GM19438 (cell line): Measurements from ENCODE around the gene MRPL14.

ENCODE experiments used
- ATAC-seq: cut with Tn5 transposase; IDR thresholded peaks from one replicate; pipeline ENCODE4 v1.9.1; 2021; ENCODE audit warnings: low read depth; ENCODE audit not compliant: unreplicated experiment

The MRPL14 gene

GRCh38 chr6:44067173-44068139 is 59.8 kb downstream of the MRPL14 start:
- no peak for ATAC-seq

DNA sequence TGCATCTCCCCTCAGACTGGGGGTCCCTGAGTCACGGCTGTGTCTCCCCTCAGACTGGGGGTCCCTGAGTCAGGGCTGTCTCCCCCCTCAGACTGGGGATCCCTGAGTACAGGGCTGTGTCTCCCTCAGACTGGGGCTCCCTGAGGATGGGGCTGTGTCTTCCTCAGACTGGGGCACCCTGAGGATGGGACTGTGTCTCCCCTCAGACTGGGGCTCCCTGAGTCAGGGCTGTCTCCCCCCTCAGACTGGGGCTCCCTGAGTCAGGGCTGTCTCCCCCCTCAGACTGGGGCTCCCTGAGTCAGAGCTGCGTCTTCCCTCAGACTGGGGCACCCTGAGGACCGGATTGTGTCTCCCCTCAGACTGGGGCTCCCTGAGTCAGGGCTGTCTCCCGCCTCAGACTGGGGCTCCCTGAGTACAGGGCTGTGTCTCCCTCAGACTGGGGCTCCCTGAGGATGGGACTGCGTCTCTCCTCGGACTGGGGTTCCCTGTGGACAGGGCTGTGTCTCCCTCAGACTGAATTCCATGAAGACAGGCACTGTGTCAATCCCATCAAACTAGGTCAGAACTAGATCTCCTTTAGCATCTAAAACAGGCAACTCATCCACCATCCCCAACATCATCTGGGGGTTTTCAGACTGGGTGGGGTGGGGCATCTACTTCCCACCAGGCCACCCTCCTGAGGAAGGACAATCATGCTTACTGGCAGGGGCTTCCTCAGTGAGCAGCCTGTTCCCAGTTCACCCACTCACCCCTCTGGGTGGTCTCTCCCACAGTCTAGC is 60.7 kb downstream of the MRPL14 start:
- ATAC-seq: no peak

DNA sequence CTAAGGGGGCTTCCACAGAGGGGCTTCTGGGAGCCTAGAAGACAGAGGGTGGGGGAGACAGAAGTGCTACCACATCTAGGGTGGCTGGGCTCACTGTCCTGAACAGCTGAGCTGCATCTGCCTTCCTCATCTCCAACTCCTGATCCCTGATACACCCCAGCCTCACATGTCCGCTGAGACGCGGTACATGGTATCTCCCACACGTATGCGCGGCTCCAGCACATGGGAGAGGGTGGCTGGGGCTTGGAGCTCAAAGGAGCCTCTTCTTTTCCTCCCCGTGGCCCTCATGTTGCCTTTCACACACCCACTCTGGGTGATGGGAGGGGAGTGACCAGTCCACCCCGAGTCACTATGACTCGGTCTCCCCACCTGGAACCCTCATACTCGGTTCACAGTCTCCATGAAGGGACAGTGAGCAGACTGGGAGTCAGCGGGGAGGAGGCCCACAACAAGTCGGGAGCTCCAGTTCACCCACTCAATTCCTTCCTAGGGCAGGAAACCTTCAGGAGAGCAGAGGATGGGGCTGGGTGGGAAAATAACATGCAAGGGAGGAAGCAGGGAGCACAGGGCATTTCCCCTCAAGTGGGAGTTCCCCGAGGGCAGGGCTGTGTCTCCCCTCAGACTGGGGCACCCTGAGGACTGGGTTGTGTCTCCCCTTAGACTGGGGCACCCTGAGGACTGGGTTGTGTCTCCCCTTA is 61.7 kb downstream of the MRPL14 start:
- no peak for ATAC-seq

GRCh38 chr6:44064948-44065272 is 62.3 kb downstream of the MRPL14 start:
- ATAC-seq: no peak

DNA sequence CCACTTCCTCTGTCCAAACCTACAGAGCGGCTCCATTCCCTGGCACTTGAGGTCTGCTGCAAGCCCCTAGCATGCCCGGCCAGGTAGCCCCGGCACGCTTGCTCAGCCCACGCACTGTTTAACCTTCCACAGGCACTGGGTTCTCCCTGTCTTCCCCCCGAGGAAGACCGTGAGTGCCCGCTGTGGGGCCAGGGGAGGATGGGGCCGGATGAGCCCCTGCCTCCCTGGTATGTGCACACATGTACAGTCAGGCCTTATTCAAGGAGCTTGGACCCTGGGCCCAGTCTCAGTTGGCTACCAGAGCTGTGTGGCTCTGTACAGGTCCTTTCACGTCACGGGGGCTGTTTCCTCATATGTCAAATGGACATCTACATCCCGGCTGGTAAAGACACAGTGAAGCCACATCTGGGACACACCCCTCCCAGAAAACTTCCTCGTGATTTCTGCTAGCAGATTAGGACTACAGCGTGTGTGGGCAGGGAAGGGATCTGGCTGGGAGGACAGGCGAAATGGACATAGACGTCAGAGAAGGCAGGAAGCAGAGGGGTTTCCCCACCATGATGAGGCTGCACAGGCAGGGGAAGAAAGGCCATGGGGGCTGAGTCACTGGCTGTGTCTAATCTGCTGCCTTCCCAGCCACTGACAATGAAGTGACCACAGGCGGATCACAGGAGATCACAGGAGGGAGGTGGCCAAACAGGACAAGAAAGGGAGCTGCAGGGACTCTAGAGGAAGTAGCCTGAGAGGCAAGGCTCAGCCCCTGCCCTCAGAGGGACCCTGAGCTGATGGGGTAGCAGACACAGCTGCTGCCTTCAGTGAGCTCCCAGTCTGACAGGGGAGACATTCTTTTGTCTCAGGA is 62.9 kb downstream of the MRPL14 start:
- ATAC-seq: no peak

DNA sequence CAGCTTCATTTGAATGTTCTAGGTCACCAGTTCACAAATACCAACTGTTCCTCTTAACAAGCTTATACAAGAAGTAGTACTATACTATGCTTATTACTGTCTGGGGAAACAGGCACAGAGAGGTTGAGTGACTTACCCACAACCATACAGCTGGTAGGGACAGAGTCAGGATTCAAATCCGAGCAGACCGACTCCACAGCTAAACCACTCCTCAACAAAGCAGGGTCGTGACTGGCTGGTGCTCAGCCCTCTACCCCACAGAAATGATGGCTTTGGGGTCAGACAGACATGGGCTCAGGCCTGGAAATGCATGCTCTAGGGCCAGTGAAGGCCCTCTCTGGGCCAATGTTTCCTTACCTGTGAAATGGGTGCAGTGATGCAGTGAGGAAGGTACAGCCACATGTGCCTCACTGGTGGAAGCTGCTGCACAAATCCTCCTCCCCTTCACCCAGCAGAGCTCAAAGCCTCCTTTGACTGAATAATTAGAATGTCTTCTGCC is 63.6 kb downstream of the MRPL14 start:
- ATAC-seq: no peak
